ENCODE data around the gene EHMT1. TPM values are rescaled to one million over a fixed set of nuclear protein-coding genes. Genes with fewer than 3 reads are reported as not detected.
"Not testable (repeated sequence)": the region's sequence is repeated elsewhere in the genome, so short reads cannot be mapped to it uniquely, and the experiment has no call there.

Gene EHMT1
- total and polyA plus RNA-seq, 10 of the 15 experiments (the other 5 are each of a cell fraction or from before 2014, with no cell fraction given), result 2.9 to 100 (median 48.1) TPM

DNA sequence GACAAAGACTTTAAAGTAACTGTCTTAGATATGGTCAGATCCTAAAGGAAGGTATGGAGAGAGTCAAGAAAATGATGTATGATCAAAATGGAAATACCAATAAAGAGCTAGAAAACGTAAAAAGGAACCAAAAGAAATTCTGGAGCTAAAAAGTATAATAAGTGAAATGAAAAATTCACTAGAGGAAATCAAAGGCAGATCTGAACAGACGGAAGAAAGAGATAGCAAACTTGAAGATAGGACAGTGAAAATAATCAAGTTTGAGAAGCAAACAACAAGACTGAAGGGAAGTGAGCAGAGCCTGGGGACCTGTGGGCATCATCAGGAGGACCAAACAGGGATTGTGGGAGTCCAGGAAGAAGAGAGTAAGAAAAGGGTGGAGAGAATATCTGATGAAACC, 115.4 kb downstream of the EHMT1 start (continued):
- TF ChIP-seq SIN3A (IDR thresholded peaks at IDR 0.05; ENCODE audit: low read depth, low read length) (no peak), RAD51 (IDR thresholded peaks at IDR 0.05) (no peak), POLR2AphosphoS2 (IDR thresholded peaks at IDR 0.05; ENCODE audit: low read depth, low read length) (no peak)

DNA sequence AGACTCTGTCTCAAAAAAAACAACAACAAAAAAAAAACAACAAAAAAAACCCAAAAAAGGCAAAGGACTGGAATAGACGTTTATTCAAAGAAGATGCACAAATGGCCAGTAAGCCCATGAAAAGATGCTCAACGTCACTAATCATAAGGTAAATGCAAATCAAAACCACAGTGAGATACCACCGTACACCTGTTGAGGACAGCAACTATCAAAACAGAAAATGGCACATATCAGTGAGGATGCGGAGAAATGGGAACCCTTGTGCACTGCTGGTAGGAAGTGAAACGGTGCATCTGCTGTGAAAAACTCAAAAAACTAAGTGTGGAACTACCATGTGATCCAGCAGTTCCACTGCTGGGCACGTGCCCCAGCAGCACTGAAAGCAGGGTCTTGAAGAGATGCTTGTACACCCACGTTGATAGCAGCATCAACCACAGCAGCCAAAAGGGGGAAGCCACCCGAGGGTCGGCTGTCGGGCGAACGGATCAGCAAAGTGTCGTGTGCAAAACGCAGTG, 119.4 kb downstream of the EHMT1 start:
- H3K36me3 ChIP-seq (ENCODE audit: control insufficient read depth in 2 of 2, insufficient read depth in 2 of 2, low read length in 1 of 2); H3K9ac ChIP-seq (ENCODE audit: control insufficient read depth, insufficient read depth, low read length); in situ Hi-C loops (cut with MboI); BruUV-seq (replicated peaks); H2AFZ ChIP-seq (ENCODE audit: control insufficient read depth, low read depth, low read length); H3K27me3 ChIP-seq (replicated peaks in 1 of 2; ENCODE audit: control insufficient read depth in 2 of 2, insufficient read depth in 2 of 2, low read length in 1 of 2); H4K20me1 ChIP-seq (ENCODE audit: control insufficient read depth, insufficient read depth): not testable (repeated sequence)
- DNase-seq (ENCODE audit: low read depth, low spot score) (peak; percentile 98), FAIRE-seq (peak; percentile 99), ATAC-seq (peak; percentile 81)
- ChIA-PET SMC1A (ENCODE audit: uncharacterized antibody, unreplicated experiment) (interaction anchor here (1.7 to 2.8 kb wide), 3 partner anchors 11 to 27 kb away, joined by 5 to 14 read pairs (median 5); no protein-coding TSS in a partner anchor), RAD21 (ENCODE audit: unreplicated experiment) (interaction anchor here (1.2 to 1.7 kb wide), 3 partner anchors 21 to 65 kb away, joined by 3 to 7 read pairs (median 5); no protein-coding TSS in a partner anchor), POLR2A (interaction anchor here (0.9 to 1.1 kb wide), 2 partner anchors 20 to 23 kb away, joined by 3 read pairs; no protein-coding TSS in a partner anchor), CTCF (interaction anchor here (1.1 to 1.6 kb wide), 2 partner anchors 19 to 20 kb away, joined by 7 read pairs; no protein-coding TSS in a partner anchor)
- under 1% methylated on average over 6 of the region's 14 CpGs for WGBS (ENCODE audit: insufficient coverage, insufficient replicate concordance, low lambda C conversion rate, missing lambda C conversion rate)
- peaks cover 24% of the 10 kb centered on the region for H3K79me2 ChIP-seq (ENCODE audit: control insufficient read depth, insufficient read depth, low read length)
- H3K4me1 ChIP-seq (ENCODE audit: control insufficient read depth, insufficient read depth, low read length), result peaks cover 29% of the 10 kb centered on the region
- H3K9me3 ChIP-seq (replicated peaks; ENCODE audit: control insufficient read depth, insufficient read depth, low read length), result peaks cover 25% of the 10 kb centered on the region
- peak overlapping the region; percentile 11 for H3K4me2 ChIP-seq (ENCODE audit: control insufficient read depth, insufficient read depth)
- intact Hi-C loops (cut with micrococcal nuclease; ENCODE audit: unreplicated experiment), result loop anchor here (2.0 kb wide), 1 partner anchor 65 kb away; no protein-coding TSS in a partner anchor
- peak overlapping the region; percentile 97 for H3K27ac ChIP-seq (ENCODE audit: control insufficient read depth, insufficient read depth)
- H3K4me3 ChIP-seq, result 0 out of 2 replicates have a peak overlapping the region, but pooled peaks have one; percentile 4
- TF ChIP-seq CREM (IDR thresholded peaks at IDR 0.05; ENCODE audit: low read depth), result peak; percentile 47
- TF ChIP-seq RELB (IDR thresholded peaks at IDR 0.05; ENCODE audit: low read depth), result peak; percentile 88
- peak; percentile 73 for TF ChIP-seq RELA (IDR thresholded peaks at IDR 0.05; ENCODE audit: borderline replicate concordance, partially characterized antibody)
- peak; percentile 87; the same call in 1 of the 2 replicates for TF ChIP-seq TCF3 (IDR thresholded peaks at IDR 0.05; ENCODE audit: borderline replicate concordance, insufficient read depth, low read depth, low read length)
- 0 out of 2 replicates have a peak, but pooled peaks have one; percentile 27 for TF ChIP-seq CREB1 (IDR thresholded peaks at IDR 0.05; ENCODE audit: low read depth)
- peak; percentile 31; the same call in 1 of the 2 replicates for TF ChIP-seq EED (IDR thresholded peaks at IDR 0.05; ENCODE audit: low read depth)
- peak; percentile 91 for TF ChIP-seq KLF5 (IDR thresholded peaks at IDR 0.05; ENCODE audit: partially characterized antibody)
- TF ChIP-seq DPF2 (IDR thresholded peaks at IDR 0.05), result peak; percentile 77; the same call in 1 of the 2 replicates
- TF ChIP-seq NBN (IDR thresholded peaks at IDR 0.05), result peak; percentile 99
- TF ChIP-seq, protein P1, sequence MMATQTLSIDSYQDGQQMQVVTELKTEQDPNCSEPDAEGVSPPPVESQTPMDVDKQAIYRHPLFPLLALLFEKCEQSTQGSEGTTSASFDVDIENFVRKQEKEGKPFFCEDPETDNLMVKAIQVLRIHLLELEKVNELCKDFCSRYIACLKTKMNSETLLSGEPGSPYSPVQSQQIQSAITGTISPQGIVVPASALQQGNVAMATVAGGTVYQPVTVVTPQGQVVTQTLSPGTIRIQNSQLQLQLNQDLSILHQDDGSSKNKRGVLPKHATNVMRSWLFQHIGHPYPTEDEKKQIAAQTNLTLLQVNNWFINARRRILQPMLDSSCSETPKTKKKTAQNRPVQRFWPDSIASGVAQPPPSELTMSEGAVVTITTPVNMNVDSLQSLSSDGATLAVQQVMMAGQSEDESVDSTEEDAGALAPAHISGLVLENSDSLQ (IDR thresholded peaks at IDR 0.05), result peak; percentile 51
- TF ChIP-seq, protein P2, sequence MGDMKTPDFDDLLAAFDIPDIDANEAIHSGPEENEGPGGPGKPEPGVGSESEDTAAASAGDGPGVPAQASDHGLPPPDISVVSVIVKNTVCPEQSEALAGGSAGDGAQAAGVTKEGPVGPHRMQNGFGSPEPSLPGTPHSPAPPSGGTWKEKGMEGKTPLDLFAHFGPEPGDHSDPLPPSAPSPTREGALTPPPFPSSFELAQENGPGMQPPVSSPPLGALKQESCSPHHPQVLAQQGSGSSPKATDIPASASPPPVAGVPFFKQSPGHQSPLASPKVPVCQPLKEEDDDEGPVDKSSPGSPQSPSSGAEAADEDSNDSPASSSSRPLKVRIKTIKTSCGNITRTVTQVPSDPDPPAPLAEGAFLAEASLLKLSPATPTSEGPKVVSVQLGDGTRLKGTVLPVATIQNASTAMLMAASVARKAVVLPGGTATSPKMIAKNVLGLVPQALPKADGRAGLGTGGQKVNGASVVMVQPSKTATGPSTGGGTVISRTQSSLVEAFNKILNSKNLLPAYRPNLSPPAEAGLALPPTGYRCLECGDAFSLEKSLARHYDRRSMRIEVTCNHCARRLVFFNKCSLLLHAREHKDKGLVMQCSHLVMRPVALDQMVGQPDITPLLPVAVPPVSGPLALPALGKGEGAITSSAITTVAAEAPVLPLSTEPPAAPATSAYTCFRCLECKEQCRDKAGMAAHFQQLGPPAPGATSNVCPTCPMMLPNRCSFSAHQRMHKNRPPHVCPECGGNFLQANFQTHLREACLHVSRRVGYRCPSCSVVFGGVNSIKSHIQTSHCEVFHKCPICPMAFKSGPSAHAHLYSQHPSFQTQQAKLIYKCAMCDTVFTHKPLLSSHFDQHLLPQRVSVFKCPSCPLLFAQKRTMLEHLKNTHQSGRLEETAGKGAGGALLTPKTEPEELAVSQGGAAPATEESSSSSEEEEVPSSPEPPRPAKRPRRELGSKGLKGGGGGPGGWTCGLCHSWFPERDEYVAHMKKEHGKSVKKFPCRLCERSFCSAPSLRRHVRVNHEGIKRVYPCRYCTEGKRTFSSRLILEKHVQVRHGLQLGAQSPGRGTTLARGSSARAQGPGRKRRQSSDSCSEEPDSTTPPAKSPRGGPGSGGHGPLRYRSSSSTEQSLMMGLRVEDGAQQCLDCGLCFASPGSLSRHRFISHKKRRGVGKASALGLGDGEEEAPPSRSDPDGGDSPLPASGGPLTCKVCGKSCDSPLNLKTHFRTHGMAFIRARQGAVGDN (IDR thresholded peaks at IDR 0.05), result peak; percentile 97
- TF ChIP-seq PML (IDR thresholded peaks at IDR 0.05; ENCODE audit: low read length), result peak; percentile 27; the same call in 1 of the 2 replicates
- peak in 1 of 2 experiments; percentile 57; a peak in 1 of 4 replicates for TF ChIP-seq SRF (IDR thresholded peaks at IDR 0.05; ENCODE audit: low read depth in 2 of 2, low read length in 2 of 2)
- TF ChIP-seq CBX5 (IDR thresholded peaks at IDR 0.05; ENCODE audit: low read depth), result 0 out of 2 replicates have a peak, but pooled peaks have one; percentile 16

All from GM12878 (cell line).